Stimulated activated CD4-positive, alpha-beta T cell treated with anti-CD3 and anti-CD28 coated beads, Interleukin-12 subunit alpha, Interleukin-12 subunit beta, amount 100 ng/mL, for 48 hours (primary cell): Measurements from ENCODE around the gene UVRAG.

ENCODE experiments used
- DNase-seq, 3 donors: peaks; one replicate each; pipeline ENCODE4 v3.0.0-alpha.2; 2020; ENCODE audit warnings: low read depth in 2 of 3, low spot score in 1 of 3

The UVRAG gene

GRCh38 chr11:75996523-75997442, 181.8 kb downstream of the UVRAG start:
- DNase-seq: no peak

DNA sequence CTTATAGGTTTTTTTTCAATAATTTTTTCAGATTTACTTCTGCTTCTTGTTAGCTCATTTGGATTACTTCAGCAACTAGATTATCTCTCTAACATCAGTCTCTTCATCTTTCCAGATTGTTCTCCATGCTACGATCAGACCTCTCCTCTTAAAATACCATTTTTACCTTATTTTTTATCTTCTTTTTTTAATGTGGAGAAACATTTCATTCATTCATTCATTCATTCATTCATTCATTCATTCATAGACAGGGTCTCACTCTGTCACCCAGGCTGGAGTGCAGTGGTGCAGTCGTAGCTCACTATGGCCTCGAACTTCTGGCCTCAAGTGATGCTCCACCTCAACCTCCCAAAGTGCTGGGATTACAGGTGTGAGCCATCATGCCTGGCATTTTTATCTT, 189.4 kb downstream of the UVRAG start:
- no peak for DNase-seq

DNA sequence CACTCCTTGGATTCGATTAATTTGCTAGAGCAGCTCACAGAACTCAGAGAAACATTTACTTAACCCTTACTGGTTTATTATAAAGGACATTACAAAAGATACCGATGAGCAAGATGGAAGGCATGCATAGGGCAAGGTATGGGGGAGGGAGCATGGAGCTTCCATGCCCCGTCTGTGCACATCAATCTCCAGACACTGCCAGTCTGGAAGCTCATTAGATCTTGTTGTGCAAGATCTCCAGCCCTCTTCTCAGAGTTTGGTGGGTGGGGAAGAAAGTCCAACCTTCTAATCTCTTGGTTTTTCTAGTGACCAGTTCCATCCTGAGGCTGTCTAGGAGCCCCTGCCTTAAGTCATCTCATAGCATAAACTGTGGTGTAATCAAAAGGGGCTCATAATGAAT, 190.7 kb downstream of the UVRAG start:
- no peak for DNase-seq

DNA sequence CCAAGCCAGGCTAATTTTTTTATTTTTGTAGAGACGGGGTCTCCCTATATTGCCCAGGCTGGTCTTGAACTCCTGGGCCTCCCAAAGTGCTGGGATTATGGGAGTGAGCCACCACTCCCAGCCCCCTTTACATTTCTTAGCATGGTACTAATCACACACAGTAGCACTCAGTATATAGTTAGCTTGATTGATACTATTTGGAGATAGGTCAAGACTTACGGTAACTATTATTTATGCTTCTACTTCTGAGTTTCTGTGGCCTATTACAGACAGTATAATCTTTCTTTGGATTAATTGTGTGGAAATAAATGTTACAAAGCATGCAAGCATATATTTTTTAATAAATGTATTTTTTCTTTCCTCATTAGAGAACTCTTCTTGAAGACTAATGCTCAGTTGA, 192.2 kb downstream of the UVRAG start:
- no peak for DNase-seq

DNA sequence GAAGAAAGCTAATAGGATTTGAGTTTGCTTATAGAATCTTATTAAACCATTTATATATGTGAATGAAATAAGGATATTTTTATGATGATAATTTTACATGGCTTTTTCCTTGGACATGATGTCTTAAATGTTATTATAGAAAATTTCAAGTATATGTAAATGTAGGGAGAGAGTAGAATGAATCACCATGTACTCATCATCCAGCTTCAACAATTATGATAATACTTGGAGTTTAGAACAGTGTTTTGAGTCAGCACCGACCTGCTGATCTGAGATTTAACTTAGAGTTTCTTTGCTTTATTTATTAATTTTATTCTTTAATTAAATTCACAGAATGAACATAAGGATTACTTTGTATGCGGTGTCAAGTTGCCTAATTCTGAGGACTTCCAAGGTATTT, 193.5 kb downstream of the UVRAG start:
- no peak for DNase-seq

DNA sequence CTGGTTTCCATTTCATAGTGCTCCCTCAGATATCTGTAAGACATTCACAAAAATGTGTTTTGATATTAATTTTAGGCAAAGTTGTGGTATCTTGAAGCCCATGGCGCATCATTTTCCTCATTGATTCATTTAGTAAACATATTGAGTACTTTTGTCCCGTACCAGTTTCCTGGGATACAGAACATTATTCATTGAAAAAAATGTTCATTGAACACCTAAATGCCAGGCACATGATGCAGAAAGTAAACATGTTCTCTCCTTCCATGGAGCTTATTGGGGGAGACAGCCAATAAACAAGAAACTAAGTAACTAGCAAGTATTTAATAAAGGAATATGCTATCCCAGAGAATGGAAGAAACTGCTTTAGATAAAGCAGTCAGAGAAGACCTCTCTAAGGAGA, 195.0 kb downstream of the UVRAG start:
- DNase-seq: no peak

DNA sequence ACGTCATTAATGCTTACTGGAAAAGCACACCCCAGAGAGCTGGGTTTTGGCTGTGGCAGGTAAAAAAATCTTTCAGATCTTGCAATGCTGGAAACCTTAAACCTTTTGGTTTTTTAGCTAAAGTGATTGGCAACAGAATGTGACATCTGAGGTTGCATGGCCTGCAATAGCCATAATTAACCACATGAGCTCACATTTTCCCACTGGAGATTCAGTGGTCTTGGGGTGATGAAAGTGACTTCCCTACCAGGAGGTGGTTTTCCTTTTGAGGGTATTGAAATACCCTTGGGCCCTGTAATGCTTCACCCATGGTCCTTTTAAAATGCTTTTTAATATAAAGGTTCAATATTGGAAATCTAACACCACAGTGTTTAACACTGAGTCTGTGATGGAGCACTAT, 198.5 kb downstream of the UVRAG start:
- DNase-seq: no peak

DNA sequence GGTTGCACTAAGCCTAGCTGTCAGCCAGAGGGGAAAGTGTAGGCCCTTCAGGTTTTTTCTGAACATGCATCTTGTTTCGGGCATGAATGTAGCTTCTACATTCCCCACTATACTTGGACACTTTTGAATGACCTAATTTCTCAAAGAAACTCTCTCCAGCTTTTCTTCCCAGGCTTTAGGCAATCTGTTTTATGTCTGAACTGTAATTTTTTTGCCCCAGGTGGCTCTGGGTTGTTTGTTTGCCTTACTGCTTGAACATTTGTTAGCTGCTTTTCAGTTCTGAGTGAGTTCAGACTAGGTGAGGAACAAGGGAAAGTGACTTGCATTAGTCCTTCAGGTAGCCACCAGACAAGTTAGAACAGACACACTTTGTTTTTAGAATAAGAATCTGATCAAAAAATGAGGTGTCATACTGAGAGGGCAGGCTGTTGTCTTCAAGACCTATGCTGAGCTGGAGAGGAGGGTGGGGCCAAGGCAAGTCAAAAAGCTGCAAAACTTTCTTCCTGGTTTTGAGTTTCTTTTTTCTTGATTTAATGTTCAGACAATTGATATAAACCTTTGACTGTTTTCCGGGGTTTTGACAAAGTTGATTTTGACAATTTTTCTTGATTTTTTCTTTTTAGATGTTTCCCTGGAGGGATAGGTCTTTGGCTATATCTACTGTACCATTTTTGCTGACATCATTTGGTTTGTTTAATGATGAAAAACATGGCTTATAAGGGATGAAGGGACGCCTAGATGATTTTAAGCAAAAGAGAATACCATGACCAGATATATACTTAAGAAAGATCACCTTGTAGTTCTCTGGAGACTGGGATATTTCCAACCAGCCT, 208.4 kb downstream of the UVRAG start:
- DNase-seq: no peak

DNA sequence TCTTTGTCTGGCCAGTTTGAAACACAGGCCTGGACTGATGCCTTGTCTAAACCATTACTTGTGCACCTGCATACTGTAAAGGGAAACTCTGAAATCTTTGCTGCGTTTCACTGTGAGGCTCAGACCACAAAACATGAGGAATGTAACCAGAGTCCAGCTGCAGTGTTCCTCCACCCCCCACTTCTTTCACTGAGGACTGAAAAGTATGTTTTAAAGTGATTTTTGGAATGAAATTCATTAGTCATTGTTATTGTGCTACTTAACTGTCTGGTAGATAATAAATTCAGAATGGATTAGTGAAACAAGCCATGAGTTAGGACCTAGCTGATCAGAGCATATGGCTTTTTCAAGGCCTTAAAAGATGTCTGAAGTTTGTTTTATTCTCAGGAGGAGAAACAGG, 210.1 kb downstream of the UVRAG start:
- no peak for DNase-seq

DNA sequence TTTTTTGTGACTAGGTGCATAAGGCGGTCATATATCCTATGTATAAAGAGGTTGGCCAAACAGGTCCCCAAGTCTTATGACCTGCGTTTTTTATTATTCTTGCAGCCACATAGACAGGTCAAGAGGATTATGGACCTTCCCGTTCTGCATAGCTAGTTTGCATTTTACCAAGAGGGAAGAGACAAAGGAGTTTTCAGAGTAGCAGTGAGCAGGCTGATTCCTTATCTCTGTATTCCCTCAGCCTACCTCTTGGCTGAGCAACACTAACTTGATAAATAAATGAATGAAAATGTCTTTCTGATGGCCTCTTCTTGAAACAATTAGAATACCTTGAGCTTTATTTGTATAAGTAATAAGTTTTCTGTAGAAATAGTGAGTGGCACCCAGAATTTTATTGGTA, 210.8 kb downstream of the UVRAG start:
- no peak for DNase-seq

- no peak for DNase-seq
Observed at GRCh38 chr11:76026281-76026680, 211.3 kb downstream of the UVRAG start.

GRCh38 chr11:76026862-76027261, 211.9 kb downstream of the UVRAG start:
- no peak for DNase-seq

GRCh38 chr11:76030286-76030685, 215.3 kb downstream of the UVRAG start:
- DNase-seq: no peak

GRCh38 chr11:76030968-76031590, 216.1 kb downstream of the UVRAG start:
- no peak for DNase-seq

DNA sequence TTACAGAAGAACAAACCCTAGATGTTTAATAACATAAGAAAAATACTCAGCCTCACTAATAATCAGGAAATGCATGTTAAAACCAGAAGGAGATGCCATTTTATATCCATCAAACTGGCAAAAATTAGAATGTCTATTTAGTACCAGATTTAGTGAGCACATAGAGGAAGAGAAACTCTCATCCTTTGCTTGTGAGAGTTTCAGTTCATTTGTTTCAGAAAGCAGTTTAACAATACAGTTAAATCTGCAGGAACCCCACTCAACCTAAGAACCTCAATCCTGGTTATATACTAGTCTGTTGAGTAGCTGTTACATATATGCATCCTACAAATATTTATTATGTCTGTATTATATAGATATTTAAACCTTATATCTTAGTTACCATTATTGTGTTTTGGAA, 218.7 kb downstream of the UVRAG start:
- DNase-seq: no peak

DNA sequence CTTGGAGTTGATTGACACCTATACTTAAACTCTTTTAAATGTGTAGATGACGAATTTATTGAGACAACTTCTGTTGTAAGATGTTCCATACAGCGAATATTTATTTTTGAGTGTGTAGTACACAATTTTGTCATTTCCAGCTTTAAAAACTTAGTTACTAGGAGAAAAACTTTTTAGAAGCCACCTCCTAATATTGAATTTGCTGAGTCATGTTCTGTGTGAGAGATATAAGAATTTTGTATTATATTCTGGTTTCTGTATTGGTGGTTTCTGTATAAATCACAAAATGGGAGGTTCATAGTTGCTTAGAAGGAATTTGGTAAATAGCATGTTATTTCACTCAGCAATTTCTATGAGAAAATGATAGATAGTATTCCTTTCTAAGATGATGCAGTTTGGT, 220.0 kb downstream of the UVRAG start:
- no peak for DNase-seq

GRCh38 chr11:76038608-76039007, 223.6 kb downstream of the UVRAG start:
- no peak for DNase-seq

DNA sequence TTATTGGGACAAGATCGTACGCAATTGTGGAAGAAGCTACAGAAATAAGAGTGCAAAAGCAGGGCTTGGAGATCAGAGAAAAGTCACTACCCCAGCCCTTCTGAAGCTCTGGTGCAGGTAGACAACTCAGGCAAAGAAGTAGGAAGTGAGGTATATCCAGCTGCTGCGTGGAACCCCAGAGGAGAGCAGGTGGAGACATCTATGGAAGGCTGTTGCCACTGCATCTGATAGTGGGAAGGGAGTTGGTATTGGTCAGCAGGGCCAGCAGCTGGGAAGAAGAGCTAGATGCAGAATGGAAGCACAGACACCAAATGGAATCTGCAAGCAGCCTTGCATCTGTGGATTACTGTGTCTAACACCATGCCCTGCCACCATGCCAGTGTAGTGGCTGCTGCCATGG, 226.2 kb downstream of the UVRAG start:
- no peak for DNase-seq

DNA sequence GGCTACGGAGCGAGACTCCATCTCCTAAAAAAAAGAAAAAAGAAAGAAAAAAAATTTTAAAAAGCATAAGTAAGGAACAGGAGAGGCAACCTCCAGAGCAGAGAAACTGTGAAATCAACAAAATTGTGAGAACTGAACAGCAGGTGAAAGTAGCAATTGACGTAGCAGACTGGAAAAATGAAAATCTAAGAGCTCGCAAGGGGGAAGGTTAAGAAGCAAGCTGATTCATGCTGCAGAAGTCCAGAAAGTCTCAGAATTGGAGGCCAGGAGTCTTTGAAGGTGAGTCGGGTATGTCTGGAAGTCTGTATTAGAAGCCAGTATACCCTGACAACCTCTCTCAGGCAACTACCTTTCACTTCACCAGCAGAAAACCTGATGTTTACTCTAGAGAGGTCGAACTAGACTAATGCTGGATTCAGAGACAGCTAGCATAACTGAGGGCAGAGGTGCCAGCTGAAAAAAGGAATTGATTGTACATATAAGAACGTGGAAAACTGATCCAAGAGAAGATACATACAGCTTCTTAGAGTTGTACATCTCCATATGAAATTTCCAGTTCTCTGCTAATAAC, 229.8 kb downstream of the UVRAG start:
- DNase-seq: no peak

DNA sequence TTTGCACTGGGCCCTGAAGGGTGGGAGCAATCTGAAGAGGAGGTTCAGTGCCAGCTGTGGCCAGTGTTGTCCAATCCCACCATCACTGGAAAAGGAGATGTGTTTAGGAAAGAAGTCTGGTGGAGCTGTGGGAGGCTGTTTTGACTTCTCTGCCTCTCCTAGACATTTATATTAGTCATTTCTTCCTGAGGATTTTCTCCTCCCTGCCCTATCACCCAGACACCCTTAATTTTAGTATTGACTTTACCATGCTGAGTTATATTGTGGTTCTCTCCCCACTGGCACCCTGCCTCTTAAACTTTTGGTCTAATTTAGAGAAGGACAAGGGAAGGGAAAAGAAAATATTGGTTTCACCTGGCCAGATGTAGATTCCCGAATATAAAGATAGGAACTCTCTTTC, 232.2 kb downstream of the UVRAG start:
- DNase-seq: no peak

- no peak for DNase-seq
Observed at GRCh38 chr11:76047766-76048165, 232.8 kb downstream of the UVRAG start.
